ENCODE results near the gene INVS. TPM values are rescaled to one million over a fixed set of nuclear protein-coding genes. Genes with fewer than 3 reads are reported as not detected.
"Not testable (repeated sequence)": the region's sequence is repeated elsewhere in the genome, so short reads cannot be mapped to it uniquely, and the experiment has no call there.

Gene INVS
- total RNA-seq, 1 experiment from 2014 or later: 27.0 TPM

DNA sequence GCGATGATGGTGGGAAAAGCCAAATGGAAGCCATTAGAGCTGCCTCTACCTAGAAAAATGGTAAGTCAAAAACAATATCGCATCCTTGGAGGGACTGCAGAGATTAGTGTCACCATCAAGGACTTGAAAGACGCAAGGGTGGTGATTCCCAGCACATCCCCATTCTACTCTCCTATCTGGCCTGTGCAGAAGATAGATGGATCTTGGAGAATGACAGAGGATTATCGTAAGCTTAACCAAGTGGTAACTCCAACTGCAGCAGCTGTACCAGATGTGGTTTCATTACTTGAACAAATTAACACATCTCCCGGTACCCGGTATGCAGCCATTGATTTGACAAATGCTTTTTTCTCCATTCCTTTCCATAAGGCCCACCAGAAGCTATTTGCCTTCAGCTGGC, 24.1 kb upstream of the INVS start:
- in situ Hi-C loops (cut with HindIII; ENCODE audit: low sequenced_read_pairs): no loop called here
- no peak for DNase-seq (ENCODE audit: low spot score)

- DNase-seq (ENCODE audit: low spot score); in situ Hi-C loops (cut with HindIII; ENCODE audit: low sequenced_read_pairs): not testable (repeated sequence)
Observed at GRCh38 chr9:100076256-100076655, 22.8 kb upstream of the INVS start.

- no peak for DNase-seq (ENCODE audit: low spot score)
- in situ Hi-C loops (cut with HindIII; ENCODE audit: low sequenced_read_pairs): no loop called here
Observed at GRCh38 chr9:100082782-100083181, 16.3 kb upstream of the INVS start.

DNA sequence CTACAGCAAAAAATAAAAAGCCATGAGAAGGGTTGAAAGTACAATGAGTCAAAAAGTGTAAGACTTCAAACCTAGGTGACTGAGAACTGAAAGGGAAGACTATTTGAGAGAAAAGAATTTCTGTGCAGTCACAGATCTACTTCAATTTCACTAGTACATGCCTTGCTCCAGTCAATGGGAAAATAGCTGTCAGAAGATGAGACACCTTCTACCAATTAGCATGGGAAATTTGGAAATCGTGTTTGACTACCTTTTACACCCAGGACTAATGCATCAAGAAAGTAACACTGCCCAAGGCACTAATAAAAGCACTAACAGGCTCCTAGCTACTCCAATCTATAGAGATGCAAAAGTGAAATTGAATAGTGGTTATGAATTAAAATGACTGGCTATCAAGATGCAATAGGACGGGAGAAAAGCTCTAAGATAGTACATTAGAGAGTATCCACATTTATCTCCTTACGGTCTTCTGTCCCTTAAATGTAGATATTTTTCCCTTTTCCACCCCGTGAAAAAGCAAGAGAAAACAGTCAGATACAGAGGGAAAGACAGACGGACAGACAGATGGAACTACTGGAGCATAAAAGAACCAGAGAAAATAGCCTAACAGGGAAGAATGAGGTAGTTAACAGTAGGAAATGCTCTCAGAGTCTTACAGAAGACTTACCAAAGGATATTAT, 15.5 kb upstream of the INVS start:
- in situ Hi-C loops (cut with HindIII; ENCODE audit: low sequenced_read_pairs): no loop called here
- no peak for DNase-seq (ENCODE audit: low spot score)

- in situ Hi-C loops (cut with HindIII; ENCODE audit: low sequenced_read_pairs): no loop called here
- no peak for DNase-seq (ENCODE audit: low spot score)
Observed at GRCh38 chr9:100084128-100084453, 15.0 kb upstream of the INVS start.

DNA sequence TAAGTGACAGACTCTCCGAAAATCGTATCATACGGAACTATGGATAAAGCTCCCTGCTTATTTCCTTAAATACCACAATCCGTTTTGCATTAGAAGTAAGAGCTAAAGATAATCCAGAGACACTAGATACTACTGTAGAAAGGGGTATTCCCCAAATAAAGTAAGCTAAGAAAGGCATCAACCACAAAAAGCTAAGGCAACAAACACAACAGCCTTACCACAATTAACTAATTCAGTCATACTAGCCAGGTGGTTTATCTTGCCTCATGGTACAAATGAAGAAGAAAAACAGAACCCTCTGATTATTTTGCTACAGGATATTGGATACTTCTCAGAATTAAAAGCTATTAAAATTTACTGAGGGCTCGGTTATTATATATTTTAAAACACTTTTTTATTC, 14.3 kb upstream of the INVS start:
- no peak for DNase-seq (ENCODE audit: low spot score)
- in situ Hi-C loops (cut with HindIII; ENCODE audit: low sequenced_read_pairs): no loop called here

DNA sequence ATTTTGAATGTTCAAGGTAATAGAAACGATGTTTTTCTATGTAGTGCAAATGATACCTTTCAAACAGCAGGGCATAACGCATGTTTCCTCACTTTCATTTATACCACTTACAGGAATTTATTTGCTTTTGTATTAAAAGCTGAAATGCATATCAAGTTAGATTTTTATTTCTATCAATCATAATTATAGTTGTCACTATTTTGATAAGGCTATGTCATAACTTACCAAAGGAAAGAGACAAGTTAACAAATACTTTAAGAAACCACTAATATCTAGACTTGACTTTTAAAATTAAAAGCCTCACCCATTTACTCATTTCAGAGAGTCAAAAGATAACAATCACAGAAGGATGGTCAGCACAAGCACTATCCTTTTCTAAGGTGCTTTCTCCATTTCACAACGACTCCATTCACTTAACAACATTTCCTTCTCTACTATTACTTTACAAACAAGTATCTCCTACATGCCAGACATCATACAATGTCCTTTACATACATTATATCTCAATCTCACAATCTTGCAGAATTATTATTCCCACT, 12.9 kb upstream of the INVS start:
- in situ Hi-C loops (cut with HindIII; ENCODE audit: low sequenced_read_pairs): no loop called here
- no peak for DNase-seq (ENCODE audit: low spot score)

- DNase-seq (ENCODE audit: low spot score): no peak
Observed at GRCh38 chr9:100087218-100087617, 11.8 kb upstream of the INVS start.

GRCh38 chr9:100088202-100088601, 10.8 kb upstream of the INVS start:
- no peak for DNase-seq (ENCODE audit: low spot score)
- in situ Hi-C loops (cut with HindIII; ENCODE audit: low sequenced_read_pairs): no loop called here

More at GRCh38 chr9:100087218-100087617, 11.8 kb upstream of the INVS start:
- in situ Hi-C loops (cut with HindIII; ENCODE audit: low sequenced_read_pairs): no loop called here

DNA sequence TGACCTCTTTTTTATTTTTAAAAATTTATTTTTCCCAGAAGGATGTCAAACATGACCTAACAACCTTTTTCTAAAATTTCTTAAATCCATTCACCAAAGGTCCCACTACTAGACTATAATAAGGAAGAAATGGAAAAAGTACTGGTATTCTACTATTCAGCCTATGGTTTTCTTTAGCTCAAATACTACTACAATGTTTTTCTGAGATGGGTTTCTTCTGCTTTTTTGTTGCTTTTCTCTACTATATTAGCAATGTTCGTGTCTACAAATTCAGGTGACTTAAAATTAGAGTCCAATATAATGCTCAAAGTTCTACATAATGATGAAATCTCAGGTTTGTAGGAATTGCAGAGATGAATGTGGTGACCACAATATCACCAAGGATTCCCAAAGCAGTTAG, 8.2 kb upstream of the INVS start:
- in situ Hi-C loops (cut with HindIII; ENCODE audit: low sequenced_read_pairs): no loop called here
- no peak for DNase-seq (ENCODE audit: low spot score)

DNA sequence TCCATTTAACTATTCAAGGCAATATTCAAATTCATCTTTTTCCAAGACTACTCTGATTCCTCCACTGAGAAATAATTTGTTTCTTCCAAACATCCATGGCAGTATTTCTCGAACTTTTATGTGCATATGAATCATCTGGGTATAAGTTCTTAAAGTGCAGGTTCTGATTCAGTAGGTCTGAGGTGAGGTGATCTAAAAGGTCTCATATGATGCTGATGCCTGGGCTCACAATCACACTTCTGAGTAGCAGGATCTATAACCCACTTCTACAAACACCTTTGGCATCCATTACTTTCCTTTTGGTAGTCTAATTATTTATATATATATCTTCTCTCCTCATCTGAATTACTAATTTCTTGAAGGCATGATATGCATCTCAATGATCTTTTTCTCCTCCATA, 7.4 kb upstream of the INVS start:
- in situ Hi-C loops (cut with HindIII; ENCODE audit: low sequenced_read_pairs): no loop called here
- no peak for DNase-seq (ENCODE audit: low spot score)

DNA sequence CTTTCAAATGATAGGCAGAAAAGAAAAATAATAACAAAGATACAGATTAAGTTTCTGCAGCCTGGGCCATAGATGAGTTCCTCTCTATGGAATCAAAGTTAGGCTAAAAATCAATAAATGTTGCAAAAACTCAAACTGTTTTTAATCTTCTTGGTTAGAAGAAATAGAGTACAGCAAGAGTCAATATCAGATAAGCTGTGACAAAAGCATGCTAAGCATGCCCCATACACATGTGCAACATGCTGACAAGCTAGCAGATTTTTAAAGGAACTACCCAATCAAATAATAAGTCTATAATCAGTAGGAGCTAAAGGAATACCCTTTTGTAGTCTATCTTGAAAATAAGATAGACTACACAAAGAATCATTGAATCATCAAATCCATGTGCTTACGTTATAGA, 7.0 kb upstream of the INVS start:
- DNase-seq (ENCODE audit: low spot score): no peak
- in situ Hi-C loops (cut with HindIII; ENCODE audit: low sequenced_read_pairs): no loop called here

GRCh38 chr9:100094411-100094810, 4.6 kb upstream of the INVS start:
- in situ Hi-C loops (cut with HindIII; ENCODE audit: low sequenced_read_pairs); DNase-seq (ENCODE audit: low spot score): not testable (repeated sequence)

DNA sequence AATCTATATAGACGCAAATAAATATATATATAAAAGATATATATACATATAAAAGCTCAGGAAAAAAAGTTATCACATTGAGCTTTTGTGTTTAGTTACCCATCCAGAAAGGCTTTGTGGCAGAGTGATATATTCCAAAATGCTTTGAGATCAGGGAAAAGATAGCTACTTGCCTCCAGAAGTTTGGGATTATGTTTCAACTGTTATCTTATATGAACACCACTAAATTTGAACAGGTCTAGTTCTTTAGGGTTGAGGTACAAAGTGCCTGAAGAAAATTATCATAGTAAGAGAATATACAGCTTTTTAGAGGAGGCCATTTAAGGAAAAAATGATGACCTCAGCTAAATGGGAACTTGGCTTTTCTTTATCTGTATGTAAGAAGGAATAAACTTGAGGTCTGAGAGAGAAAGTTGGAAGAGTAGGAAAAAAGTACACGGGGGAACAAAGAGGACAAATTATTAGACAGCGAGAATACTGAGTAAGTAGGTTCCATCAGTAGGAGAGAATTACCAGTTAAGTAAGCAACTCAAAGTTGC, 2.6 kb upstream of the INVS start:
- in situ Hi-C loops (cut with HindIII; ENCODE audit: low sequenced_read_pairs): no loop called here
- no peak for DNase-seq (ENCODE audit: low spot score)

GRCh38 chr9:100098046-100098886, 777 bp upstream of the INVS start:
- in situ Hi-C loops (cut with HindIII; ENCODE audit: low sequenced_read_pairs): no loop called here
- peak; percentile 83 for DNase-seq (ENCODE audit: low spot score)

DNA sequence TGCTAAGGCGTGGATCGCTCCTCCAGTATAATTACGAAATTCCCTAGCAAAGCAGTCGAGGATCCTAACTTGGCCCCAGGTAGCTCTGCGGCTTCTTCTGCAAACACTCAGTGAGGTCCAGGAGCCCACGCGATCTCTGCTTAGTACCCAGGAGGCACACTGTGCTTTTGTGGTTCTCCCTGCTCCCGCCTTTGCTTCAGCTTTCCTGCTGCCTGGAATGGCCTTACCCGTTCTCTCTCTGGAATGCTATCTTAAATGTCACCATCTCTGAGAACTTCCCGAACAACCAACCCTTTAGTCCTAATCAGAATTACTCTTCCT, 639 bp downstream of the INVS start:
- in situ Hi-C loops (cut with HindIII; ENCODE audit: low sequenced_read_pairs): no loop called here
- no peak for DNase-seq (ENCODE audit: low spot score)

DNA sequence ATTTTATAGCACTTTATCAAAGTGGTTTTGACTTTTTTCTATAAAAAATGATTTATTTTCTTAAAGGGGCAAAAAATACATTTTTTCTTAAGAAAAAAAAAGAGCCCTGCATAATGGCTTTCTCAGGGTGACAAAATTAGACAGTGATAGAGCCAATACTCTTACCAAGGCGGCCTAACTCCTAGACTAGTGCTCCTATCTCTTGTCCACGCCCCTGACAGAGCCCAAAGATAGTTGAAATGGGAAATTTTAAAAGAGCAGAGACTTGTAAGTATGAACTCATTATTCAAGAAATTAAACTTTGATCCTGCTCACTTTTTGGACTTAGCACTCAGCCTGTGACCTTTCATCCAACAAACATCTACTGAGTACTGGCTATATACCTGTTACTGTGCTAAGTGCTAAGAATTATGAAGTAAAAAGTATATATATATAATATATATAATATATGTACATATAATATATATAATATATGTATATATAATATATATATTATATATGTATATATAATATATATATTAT, 1.2 kb downstream of the INVS start:
- in situ Hi-C loops (cut with HindIII; ENCODE audit: low sequenced_read_pairs): no loop called here
- DNase-seq (ENCODE audit: low spot score): no peak

- in situ Hi-C loops (cut with HindIII; ENCODE audit: low sequenced_read_pairs): no loop called here
- DNase-seq (ENCODE audit: low spot score): no peak
Observed at GRCh38 chr9:100101608-100102007, 2.6 kb downstream of the INVS start.

DNA sequence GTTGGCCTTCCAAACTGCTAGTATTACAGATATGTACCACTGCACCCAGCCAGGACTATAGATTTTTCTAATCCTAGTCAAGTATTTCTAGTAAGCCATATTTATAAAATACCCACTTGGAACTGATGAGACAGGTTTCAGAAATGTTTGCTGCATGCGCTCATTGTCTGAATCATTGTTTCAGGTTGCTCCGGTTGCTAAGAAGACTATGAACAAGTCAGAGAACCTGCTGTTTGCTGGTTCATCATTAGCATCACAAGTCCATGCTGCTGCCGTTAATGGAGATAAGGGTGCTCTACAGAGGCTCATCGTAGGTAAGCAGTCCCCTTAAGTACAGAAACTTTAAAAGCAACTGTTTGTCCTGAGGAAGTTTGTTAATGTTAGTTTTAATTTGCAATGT, 5.3 kb downstream of the INVS start:
- in situ Hi-C loops (cut with HindIII; ENCODE audit: low sequenced_read_pairs): no loop called here
- no peak for DNase-seq (ENCODE audit: low spot score)

GRCh38 chr9:100105861-100106260, 6.8 kb downstream of the INVS start:
- in situ Hi-C loops (cut with HindIII; ENCODE audit: low sequenced_read_pairs): no loop called here
- DNase-seq (ENCODE audit: low spot score): no peak
